ENCODE results near the gene CTDP1.
A peak's percentile ranks its signal among the peaks of the same experiment; 100 is the strongest.

CTDP1 gene

DNA sequence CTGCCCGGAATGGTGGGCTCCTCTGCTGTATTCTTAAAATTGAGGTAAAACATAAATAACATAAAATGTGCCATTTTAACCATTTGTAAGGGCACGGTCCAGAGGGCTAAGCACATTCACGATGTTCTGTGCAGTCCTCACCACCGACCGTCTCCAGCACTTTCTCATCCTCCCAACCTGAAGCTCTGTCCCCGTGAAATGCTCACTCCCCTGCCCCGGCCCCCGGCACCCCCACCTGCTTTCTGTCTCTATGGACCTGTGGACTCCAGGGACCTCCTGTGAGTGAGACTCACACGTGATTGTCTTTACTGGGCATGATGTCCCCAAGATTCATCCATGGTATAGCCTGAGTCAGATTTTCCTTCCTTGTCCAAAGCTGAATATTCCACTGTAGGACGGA, 38.7 kb upstream of the CTDP1 start:
- Mint-ChIP-seq H3K36me3 (no peaks in the 10 kb centered on the region), H3K4me3 (no peak overlapping the region), H3K27ac (no peak overlapping the region), H3K27me3 (no peaks in the 10 kb centered on the region), H3K4me1 (peaks cover 17% of the 10 kb centered on the region), H3K9me3 (no peaks in the 10 kb centered on the region)
- ATAC-seq (ENCODE audit: low read depth) (no peak), DNase-seq (ENCODE audit: low spot score in 2 of 2) (no peak)

DNA sequence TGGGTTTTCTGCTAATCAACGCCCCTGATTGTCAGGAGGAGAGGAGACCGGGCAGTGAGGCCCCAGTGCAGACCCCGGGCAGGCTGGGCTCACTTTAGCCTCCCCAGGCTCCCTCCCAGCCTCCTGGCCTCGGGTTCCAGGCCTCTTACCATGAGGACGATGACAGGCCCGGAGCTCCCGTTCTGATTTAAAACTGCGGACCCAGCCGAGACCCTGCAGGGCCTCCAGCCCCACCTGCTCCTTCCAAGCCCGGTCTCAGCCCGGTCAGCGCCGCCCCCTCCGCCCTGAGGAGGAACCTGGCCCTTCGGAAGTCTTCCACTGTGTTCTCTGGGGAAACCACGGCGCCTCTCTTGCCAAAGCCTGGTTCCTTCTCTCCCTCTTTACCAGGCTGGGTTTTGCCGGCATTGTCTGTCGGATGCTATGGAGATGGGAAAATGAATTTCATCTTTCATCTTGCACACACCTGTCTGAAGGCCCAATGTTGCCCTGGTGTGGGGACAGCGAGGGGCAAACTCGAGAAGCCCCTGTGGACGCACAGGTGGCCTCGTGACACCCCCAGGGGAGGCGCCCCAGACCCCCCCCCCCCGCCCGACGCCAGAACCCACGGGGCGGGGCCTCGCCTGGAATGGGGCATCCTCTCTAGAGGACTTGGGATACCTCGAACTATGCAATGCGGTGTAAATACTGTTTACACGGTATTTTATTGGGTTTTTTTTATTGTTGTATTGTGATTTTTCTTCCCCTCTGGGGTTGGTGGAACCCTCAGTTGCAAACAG, 37.7 kb upstream of the CTDP1 start:
- Mint-ChIP-seq H3K36me3 (no peaks in the 10 kb centered on the region), H3K9me3 (no peaks in the 10 kb centered on the region), H3K4me3 (no peak overlapping the region), H3K27me3 (no peaks in the 10 kb centered on the region), H3K27ac (no peak overlapping the region), H3K4me1 (peaks cover 17% of the 10 kb centered on the region)
- DNase-seq (ENCODE audit: low spot score in 2 of 2) (no peak), ATAC-seq (ENCODE audit: low read depth) (no peak)

DNA sequence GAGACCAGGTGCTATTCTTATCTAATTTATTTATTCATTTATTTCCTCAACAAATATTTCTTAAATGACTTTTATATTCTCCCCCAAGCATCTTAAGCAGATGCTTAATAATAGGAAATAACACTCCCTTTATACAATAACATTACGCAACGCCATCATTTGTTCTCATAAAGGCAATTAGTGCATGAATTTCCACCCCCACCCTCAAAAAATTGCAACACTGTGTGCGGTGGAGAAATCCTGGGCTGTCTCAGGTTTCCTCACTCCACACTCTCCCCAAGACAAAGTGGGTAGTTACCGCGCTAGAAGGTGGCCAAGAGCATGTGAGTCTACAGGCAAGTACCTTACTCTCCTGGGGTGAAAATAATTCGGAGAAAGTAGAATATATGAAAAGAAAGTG, 37.0 kb upstream of the CTDP1 start:
- Mint-ChIP-seq H3K4me1 (peaks cover 17% of the 10 kb centered on the region), H3K27me3 (no peaks in the 10 kb centered on the region), H3K27ac (peak overlapping the region; percentile 67), H3K9me3 (no peaks in the 10 kb centered on the region), H3K4me3 (no peak overlapping the region), H3K36me3 (no peaks in the 10 kb centered on the region)
- DNase-seq (ENCODE audit: low spot score in 2 of 2) (no peak), ATAC-seq (ENCODE audit: low read depth) (no peak)

DNA sequence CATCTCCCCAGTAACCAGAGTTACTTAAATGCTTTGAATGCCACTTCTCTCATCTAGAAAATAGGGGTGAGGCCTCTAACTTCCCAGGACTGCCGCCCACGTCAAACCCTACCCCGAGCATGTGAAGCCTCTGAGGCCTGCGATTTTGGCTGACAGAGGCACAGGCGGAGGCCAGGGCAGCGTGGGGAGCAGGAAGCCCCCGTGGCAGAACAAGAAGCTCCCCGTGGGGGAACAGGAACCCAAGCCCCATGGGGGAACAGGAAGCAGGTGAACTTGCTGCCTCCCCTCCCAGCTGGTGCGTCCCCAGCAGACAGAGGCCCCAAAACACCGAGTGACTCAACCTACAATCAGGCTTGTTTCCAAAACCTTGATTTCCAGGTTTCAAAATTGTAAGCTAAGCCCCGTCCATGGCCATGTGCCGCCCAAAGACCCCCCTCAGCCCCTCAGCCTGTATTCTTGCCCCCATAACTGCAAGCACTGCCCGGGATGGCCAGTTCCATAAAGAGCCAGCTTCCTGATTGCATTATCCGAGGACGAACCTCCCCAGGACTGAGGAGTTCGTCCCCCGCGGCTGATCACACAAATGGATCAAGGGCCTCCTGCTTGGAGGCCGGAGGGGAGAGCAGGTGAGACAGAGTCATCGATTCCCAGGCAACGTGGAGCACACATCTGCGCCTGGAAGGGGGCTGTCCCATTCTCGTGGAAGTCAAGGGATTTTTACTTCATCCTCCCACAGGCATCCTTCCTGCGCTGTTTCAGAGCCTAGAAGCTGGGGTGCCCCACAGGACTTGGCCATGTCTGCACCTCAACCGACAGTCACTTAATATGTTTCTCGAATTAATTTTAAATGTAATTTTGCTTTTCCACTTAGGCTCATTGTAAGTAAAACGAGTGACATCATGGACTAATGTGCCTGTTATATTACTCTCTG, 36.3 kb upstream of the CTDP1 start:
- no peak overlapping the region for H3K4me3 Mint-ChIP-seq
- ATAC-seq (ENCODE audit: low read depth) (peak; percentile 83), DNase-seq (ENCODE audit: low spot score in 2 of 2) (peak in 1 of 2 donors; percentile 44)
- peak overlapping the region; percentile 67 for H3K27ac Mint-ChIP-seq
- H3K9me3 Mint-ChIP-seq = no peaks in the 10 kb centered on the region
- peaks cover 17% of the 10 kb centered on the region for H3K4me1 Mint-ChIP-seq
- no peaks in the 10 kb centered on the region for H3K27me3 Mint-ChIP-seq
- no peaks in the 10 kb centered on the region for H3K36me3 Mint-ChIP-seq

DNA sequence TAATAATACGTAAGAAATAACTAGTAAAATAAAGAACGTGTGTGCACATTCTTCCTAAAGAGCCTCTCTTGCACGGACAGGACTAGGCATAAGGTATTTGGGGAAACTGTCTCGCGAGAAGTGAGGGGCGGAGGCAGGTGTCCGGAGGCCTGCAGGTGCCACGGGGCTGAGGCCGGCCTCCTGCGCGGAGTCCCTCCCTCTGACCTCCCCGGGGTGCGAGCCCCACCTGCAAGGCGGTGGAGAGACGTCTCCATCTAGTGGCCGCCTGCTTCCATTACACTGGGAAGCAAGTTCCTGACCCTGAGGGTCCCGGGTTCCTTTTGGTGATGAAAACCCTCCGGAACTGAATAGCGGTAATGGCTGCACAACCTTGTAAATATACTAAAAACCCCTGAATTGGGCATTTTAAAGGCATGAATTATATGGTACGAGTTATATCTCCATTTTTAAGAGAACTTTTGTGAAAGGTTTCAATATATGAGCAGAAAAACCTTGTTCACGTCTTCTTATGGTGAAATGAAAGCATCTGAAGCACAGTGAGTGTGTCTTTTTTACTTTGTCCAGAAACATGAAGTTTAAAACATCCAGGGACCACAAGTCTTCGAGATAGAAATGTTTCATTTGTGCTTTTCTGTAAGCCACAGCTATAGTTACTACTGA, 35.5 kb upstream of the CTDP1 start:
- Mint-ChIP-seq H3K27me3 (peaks cover 2% of the 10 kb centered on the region), H3K9me3 (no peaks in the 10 kb centered on the region), H3K27ac (no peak overlapping the region), H3K4me3 (peak overlapping the region; percentile 11), H3K4me1 (peaks cover 17% of the 10 kb centered on the region), H3K36me3 (no peaks in the 10 kb centered on the region)
- peak; percentile 68 to 73 for DNase-seq (ENCODE audit: low spot score in 2 of 2)
- ATAC-seq (ENCODE audit: low read depth) = peak; percentile 74

DNA sequence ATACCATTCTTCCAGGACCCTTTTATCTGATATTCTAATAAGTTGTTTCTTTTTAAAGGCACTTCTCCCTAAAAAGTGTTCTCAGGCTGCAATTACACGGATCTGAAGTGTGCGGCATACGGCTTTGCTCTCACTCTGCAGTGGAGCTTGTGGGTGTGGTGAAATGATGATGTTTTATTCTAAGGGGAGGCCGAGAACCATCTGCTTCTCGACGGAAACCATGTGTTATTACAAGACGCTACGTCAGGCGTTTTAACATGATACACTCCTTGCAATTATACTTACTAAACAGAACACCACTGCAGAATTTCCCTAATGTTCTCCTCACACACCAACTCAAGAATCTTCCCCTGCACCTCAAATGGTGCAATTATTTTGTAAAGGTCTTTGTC, 34.9 kb upstream of the CTDP1 start:
- Mint-ChIP-seq H3K27me3 (peaks cover 2% of the 10 kb centered on the region), H3K9me3 (no peaks in the 10 kb centered on the region), H3K4me1 (peaks cover 14% of the 10 kb centered on the region), H3K36me3 (no peaks in the 10 kb centered on the region), H3K27ac (no peak overlapping the region), H3K4me3 (no peak overlapping the region)
- ATAC-seq (ENCODE audit: low read depth) (no peak), DNase-seq (ENCODE audit: low spot score in 2 of 2) (no peak)

DNA sequence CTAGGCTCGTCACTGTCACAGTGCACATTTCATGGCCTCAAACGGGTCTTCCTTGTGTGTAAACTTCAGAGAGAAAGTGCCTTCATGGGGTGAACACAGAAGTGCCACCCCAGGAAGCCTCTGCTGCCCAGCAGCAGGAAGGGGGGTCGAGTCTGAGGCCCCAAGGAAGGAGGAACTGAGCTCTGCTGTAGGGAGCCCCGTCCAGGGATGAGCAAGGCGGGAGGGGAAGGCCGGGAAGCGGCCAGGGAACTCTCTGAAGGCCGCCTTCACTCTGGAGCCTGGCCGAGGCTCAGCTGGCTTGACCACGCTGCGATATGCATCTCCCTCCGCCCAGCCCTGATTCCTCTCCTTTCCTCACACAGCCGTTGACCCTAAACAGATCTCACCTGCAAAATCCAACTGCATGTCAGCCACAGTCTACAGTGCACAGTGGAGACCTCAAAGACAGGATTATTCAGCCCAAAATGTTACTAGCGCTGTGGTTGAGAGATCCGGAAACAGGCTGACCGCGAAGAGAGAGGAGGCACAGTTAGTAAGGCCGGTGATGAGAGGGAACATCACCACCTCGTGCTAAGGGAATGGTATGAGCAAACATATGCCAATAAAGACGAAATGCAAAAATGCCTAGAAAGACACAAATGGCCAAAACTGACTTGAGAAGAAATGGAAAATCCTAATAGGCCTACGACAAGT, 34.2 kb upstream of the CTDP1 start:
- Mint-ChIP-seq H3K27ac (no peak overlapping the region), H3K36me3 (no peaks in the 10 kb centered on the region), H3K27me3 (peaks cover 2% of the 10 kb centered on the region), H3K9me3 (no peaks in the 10 kb centered on the region), H3K4me1 (peaks cover 13% of the 10 kb centered on the region), H3K4me3 (no peak overlapping the region)
- DNase-seq (ENCODE audit: low spot score in 2 of 2) = no peak
- ATAC-seq (ENCODE audit: low read depth) = no peak

DNA sequence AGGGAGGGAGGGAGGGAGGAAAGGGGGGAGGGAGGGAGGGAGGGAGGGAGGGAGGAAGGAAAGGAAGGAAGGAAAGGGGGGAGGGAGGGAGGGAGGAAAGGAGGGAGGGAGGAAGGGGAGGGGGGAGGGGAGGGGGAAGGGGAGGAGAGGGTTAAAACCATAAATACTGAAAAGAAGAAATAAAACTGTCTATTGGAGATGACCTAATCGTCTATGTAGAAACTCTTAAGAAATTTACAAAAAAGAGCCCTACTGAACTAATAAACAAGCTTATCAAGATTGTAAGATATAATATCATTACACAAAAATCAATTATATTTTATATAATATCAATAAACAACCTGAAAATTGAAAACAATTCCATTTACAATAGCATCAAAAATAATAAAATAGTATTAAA, 32.3 kb upstream of the CTDP1 start:
- H3K4me1 Mint-ChIP-seq = peaks cover 13% of the 10 kb centered on the region
- H3K36me3 Mint-ChIP-seq = no peaks in the 10 kb centered on the region
- H3K9me3 Mint-ChIP-seq = no peaks in the 10 kb centered on the region
- no peak overlapping the region for H3K4me3 Mint-ChIP-seq
- ATAC-seq (ENCODE audit: low read depth) (no peak), DNase-seq (ENCODE audit: low spot score in 2 of 2) (no peak)
- H3K27ac Mint-ChIP-seq = no peak overlapping the region
- H3K27me3 Mint-ChIP-seq = peaks cover 2% of the 10 kb centered on the region

DNA sequence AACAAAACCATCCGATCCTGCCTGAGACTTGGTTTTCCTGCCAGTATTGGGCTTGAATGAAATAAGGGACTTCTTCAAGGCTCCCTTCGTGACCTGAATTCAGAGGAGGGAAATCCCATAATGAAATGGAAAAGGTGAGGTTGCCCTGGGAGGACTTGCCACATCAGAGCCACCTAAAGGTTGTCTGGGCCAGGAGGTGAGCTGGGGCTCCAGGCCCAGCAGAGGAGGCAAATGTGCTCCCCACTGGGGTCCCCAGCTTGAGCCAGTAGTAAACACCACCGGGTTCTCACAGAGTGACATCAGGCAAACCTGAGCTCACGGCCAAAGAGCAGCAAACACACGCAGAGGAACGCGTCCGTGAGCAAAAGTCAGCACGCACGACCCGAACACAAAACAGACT, 28.6 kb upstream of the CTDP1 start:
- DNase-seq (ENCODE audit: low spot score in 2 of 2) = no peak
- Mint-ChIP-seq H3K27ac (no peak overlapping the region), H3K36me3 (peaks cover 2% of the 10 kb centered on the region), H3K27me3 (peaks cover 2% of the 10 kb centered on the region), H3K4me1 (no peaks in the 10 kb centered on the region), H3K4me3 (no peak overlapping the region), H3K9me3 (peaks cover 2% of the 10 kb centered on the region)
- no peak for ATAC-seq (ENCODE audit: low read depth)

DNA sequence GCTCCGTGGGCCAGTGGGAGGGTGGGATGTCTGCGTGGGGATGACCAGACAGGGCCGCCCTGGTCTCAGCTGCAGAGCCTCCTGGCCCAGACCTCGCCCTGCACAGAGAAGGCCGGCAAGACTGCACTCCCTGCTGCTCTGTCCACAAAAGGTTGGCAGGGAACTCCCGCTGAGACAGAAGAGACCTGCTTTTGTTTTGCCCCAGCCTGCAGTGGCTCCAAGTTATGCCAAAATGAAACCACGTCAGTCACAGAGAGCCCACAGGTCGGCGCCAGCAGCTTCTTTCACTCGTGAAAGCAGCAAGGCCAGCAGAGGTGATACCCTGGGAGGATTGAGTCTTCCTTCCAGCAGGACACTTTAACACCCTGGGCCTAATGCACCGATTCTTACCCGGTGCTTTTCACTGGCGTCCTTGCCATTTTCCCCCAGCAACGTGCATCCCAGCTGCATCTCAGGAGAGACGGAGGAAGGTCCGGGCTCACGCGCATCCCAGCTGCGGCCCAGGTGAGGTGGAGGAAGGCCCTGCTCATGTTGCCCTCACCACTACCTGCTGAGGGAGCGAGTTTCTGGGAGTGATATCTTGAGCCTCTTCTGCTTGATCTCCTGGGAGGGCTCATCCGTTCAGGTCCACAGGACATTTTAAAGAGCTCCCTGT, 22.1 kb upstream of the CTDP1 start:
- no peak overlapping the region for H3K4me3 Mint-ChIP-seq
- peaks cover 4% of the 10 kb centered on the region for H3K27me3 Mint-ChIP-seq
- ATAC-seq (ENCODE audit: low read depth) (no peak), DNase-seq (ENCODE audit: low spot score in 2 of 2) (no peak)
- peaks cover 5% of the 10 kb centered on the region for H3K36me3 Mint-ChIP-seq
- no peaks in the 10 kb centered on the region for H3K4me1 Mint-ChIP-seq
- peaks cover 4% of the 10 kb centered on the region for H3K9me3 Mint-ChIP-seq
- no peak overlapping the region for H3K27ac Mint-ChIP-seq

DNA sequence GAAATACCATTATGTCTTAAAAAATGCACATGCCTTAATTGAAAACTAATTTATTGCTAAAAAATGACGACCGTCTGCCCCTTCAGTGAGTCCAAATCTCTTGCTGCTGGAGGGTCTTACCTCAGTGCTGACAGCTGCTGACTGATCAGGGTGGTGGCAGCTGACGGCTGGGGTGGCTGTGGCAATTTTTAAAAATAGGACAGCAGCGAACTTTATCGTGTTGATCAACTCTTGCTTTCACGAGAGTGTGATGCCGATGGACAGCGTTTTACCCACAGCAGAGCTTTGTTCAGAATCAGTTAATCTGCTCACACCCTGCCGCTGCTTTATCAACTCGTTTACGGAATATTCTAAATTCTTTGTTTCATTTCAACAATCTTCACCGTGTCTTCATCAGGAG, 21.2 kb upstream of the CTDP1 start:
- H3K27ac Mint-ChIP-seq = no peak overlapping the region
- H3K36me3 Mint-ChIP-seq = peaks cover 5% of the 10 kb centered on the region
- H3K4me3 Mint-ChIP-seq = no peak overlapping the region
- DNase-seq (ENCODE audit: low spot score in 2 of 2) = no peak
- no peak for ATAC-seq (ENCODE audit: low read depth)
- H3K9me3 Mint-ChIP-seq = peaks cover 4% of the 10 kb centered on the region
- H3K27me3 Mint-ChIP-seq = peaks cover 4% of the 10 kb centered on the region
- no peaks in the 10 kb centered on the region for H3K4me1 Mint-ChIP-seq

DNA sequence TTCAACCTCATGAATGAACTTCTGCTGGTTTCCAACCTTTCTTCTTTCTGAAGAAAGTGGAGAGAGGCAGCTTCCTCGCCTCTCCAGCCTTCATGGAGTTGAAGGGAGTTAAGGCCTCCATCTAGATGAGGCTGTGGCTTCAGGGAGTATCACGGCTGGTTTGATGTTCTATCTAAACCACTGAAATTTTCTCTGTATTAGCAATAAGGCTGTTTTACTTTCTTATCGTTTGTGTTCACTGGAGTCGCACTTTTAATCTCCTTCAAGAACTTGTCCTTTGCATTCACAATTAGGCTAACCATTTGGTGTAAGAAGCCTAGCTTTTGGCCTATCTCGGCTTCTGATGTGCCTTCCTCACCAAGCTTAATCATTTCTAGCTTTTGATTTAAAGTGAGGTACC, 19.9 kb upstream of the CTDP1 start:
- H3K36me3 Mint-ChIP-seq = peaks cover 7% of the 10 kb centered on the region
- no peak overlapping the region for H3K27ac Mint-ChIP-seq
- ATAC-seq (ENCODE audit: low read depth) (no peak), DNase-seq (ENCODE audit: low spot score in 2 of 2) (no peak)
- H3K9me3 Mint-ChIP-seq = peaks cover 4% of the 10 kb centered on the region
- H3K27me3 Mint-ChIP-seq = peaks cover 6% of the 10 kb centered on the region
- no peak overlapping the region for H3K4me3 Mint-ChIP-seq
- no peaks in the 10 kb centered on the region for H3K4me1 Mint-ChIP-seq

DNA sequence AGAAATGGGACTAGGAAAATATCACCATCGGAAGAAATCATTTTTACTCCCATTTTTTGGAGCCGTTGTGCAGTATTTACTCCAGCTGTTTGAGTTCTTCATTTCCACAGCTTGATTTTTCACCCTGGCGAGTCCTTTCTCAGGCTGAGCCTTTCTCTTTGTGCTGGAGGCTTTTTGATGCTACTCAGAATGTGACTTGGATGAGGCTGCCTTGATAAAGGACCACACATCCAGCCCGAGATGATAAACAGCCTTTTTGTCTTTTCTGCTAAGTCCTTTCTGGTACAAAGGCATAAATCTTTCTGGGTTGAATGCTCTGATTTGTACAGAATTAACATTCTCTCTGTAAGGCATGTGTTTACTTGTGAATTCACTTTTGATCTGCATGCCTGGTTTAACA, 17.6 kb upstream of the CTDP1 start:
- ATAC-seq (ENCODE audit: low read depth) = no peak

More for the DNA sequence above, 17.6 kb upstream of the CTDP1 start:
- Mint-ChIP-seq H3K36me3 (peaks cover 2% of the 10 kb centered on the region), H3K4me1 (no peaks in the 10 kb centered on the region), H3K9me3 (no peaks in the 10 kb centered on the region), H3K4me3 (no peak overlapping the region), H3K27ac (no peak overlapping the region), H3K27me3 (peaks cover 4% of the 10 kb centered on the region)
- no peak for DNase-seq (ENCODE audit: low spot score in 2 of 2)
